ENCODE results near the gene KIDINS220.
"Not testable (repeated sequence)": the region's sequence is repeated elsewhere in the genome, so short reads cannot be mapped to it uniquely, and the experiment has no call there.

The KIDINS220 gene

GRCh38 chr2:8740136-8740535 is 97.3 kb downstream of the KIDINS220 start:
- DNase-seq, result no peak

- DNase-seq, result no peak
Measured at GRCh38 chr2:8737571-8738175, 99.7 kb downstream of the KIDINS220 start.

- DNase-seq, result no peak
Measured at GRCh38 chr2:8732601-8733000, 104.8 kb downstream of the KIDINS220 start.

- DNase-seq, result no peak
Measured at GRCh38 chr2:8729939-8730338, 107.5 kb downstream of the KIDINS220 start.

DNA sequence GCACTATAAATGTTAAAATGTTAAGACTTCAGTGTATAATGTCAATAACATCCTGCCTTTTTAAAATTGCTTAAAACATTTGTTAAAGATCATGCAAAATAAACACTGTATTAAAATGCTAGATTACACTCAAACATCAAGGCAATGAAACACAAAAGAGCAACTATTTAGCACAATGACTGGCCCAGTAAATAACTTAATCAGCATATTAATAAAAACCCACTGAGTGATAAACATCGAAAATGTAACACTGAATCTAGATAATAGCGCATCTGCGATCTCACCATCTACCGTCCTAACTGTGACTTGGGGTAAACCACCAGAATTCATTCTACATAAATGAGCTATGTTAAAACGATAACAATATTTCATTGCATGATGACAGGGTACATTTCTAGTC is 108.3 kb downstream of the KIDINS220 start:
- DNase-seq, result not testable (repeated sequence)

DNA sequence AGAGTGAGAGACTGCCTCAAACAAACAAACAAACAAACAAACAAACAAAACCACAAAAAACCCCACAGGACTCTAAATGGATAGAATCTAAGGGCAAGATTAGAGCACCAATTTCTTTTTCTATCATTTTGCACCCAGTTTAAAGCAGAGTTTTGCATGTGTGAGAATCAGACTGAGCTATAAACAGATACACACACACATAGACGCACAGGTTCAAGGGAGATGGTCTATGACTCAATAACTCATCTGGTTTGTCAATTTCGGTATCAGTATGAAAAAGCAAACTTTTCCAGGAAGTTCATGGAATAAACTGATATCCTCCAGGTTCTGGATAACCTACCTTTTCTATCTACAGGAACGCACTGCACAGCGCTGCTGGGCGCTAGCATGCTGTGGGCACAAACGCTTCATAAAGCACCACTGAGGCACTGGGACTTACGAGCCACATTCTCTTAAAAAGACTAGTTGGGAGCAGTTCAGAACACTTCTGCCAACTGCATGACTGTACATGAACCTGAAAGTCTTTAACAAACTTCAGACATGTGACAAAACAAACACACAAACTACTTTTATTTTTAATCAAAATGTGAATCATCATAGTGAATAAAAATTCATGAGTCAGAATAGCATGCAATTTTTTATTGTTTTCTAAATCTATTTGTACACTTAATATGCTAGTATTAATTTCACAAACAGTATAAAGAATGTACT is 109.0 kb downstream of the KIDINS220 start:
- no peak for DNase-seq

DNA sequence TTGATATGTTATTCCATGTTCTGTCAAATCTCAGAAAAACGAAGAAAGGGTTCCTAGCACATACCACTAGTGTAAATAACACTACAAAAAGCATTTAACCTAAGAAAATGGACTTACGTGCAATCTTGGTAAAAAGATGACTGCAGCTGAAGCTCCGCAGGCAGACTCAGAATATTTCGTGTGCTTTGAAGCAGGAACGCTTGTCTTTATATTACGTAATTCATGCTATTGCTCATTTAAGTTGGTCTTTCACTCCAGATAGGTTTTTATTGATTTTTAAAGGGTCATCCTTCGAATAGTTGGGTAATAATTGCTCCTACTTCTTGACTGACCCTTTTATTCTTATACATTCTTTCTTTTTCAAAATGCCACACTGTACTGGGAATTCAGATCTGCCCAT is 111.6 kb downstream of the KIDINS220 start:
- no peak for DNase-seq

DNA sequence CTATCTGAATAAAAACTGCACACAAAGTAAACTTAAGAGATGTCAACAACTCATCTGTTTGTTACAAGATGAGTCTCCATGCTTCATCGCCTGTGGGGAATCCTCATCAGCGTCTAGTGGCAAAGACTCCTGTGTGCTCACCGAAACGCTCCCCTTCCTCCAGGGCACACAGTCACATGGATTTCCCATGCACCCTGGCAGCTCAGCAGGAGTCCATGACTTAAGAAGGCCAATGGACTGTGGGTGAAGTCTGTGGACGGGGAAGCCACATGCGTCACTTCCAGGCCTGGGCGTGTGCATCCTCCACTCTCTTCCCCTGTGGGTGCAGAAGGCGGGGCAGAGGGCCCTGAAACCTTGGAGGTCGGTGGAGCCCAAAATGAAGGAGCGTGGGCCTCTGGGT is 114.4 kb downstream of the KIDINS220 start:
- DNase-seq, result no peak

DNA sequence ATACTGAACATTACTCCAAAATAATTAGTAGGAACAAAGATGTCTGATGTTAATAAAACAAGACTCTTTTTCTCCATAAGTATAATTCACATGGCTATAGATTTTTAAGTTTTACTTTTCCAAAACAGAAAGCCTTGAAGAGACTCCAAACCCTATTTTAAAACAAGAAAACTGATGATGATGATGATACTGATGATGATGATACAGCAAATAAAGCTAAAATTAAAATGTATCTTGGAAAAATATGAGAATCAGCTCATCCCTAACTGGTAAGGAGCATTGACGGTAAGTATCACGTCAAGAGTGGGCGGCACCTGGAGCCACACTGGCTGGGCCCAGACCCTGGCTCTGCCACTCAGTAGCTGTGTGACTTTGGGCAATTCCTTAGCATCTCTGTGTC is 116.0 kb downstream of the KIDINS220 start:
- no peak for DNase-seq

- DNase-seq, result no peak
Measured at GRCh38 chr2:8720741-8721140, 116.7 kb downstream of the KIDINS220 start.

- DNase-seq, result no peak
Measured at GRCh38 chr2:8719528-8719927, 117.9 kb downstream of the KIDINS220 start.

GRCh38 chr2:8714971-8715370 is 122.4 kb downstream of the KIDINS220 start:
- DNase-seq, result no peak

GRCh38 chr2:8714283-8714682 is 123.1 kb downstream of the KIDINS220 start:
- DNase-seq, result no peak

DNA sequence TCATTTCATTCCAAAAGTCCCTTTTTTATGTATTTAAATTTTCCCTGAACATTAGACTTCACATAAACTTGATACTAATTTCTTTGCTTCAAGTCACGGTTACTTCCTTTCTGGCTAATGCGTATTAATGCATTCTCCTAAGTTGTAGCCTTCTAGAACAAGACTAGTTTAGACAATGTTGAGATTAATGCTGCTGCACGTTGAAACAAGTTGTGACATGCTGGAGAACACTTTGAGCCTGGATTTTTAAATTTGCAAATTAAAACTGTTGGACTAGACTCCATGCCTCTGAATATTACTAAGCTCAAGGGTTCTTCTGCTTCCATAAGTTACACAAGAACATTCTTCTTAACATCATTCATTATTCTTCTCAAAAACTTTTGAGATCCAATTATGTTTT is 126.5 kb downstream of the KIDINS220 start:
- no peak for DNase-seq

DNA sequence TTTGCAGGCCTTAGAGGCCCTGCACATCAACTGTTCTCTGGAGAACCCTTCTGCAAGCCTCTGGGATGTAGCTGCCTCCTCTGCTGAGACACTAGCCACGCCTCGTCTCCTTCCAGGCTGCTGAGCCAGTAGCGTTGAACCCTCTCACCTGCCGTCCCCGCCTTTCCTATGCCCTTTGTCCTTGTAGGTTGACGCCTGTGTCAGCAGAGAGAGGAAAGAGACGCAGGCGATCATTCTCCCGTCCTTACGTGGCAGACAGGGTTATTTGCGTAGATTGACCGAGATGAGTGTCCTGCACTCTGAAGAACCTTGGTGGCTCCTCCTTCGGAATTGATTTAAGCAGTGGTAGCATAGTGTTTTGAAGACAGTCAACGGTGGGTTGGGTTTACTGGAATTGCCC is 127.8 kb downstream of the KIDINS220 start:
- DNase-seq, result no peak

DNA sequence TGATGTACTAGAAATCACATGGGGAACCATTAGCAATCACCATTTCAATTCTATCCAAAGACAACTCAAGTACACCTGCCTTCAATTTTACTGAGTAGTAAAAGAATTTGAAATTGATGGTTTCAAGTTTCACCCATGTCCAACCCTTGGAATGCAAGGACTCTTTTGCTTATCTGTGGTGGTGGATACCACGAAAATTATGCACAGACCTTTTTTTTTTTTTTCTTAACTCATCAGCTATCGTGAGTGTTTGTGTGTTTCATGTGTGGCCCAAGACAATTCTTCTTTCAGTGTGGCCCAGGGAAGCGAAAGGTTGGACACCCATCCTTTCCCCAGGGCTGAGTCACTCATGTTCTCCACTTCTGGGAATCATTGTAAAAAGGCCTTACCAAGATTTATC is 132.5 kb downstream of the KIDINS220 start:
- no peak for DNase-seq

GRCh38 chr2:8701681-8702379 is 135.6 kb downstream of the KIDINS220 start:
- no peak for DNase-seq

DNA sequence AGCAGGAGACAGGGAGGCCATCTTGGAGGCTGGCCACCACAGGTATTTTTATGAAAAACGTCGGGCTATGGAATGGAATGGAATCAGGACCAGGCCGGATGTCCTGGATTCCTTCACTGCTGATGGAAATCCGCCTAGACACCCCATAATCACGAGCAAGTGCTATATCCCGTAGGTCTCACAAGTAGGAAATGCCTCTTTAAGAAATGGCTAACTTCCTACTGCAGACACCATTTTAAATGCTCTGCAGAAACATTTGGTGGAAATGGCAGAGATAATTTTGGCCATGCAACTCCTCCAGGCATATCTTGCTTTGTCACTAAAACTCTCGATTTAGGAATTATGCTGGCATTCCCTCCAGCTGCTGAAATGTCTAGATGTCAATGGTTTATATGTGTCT is 137.6 kb downstream of the KIDINS220 start:
- DNase-seq, result no peak

- no peak for DNase-seq
Measured at GRCh38 chr2:8697190-8697589, 140.2 kb downstream of the KIDINS220 start.

DNA sequence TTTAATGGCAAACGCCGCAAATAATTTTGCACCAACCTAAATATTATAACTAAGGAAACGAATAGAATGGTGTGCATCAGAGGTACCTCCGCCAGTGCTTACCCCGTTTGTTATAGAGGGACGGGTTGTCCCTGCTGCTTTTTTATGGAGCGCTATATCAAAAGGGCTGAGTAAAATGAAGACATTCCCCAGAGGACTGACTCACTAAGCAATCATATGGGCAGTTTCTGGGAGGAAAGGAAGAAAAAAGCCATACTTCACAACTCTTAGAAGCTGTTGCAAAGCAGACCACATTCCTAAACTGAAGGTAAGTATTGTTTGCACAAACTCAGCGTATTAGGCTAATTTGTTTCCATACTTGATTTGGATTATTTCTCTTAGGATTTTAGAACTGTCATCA is 142.7 kb downstream of the KIDINS220 start:
- no peak for DNase-seq

DNA sequence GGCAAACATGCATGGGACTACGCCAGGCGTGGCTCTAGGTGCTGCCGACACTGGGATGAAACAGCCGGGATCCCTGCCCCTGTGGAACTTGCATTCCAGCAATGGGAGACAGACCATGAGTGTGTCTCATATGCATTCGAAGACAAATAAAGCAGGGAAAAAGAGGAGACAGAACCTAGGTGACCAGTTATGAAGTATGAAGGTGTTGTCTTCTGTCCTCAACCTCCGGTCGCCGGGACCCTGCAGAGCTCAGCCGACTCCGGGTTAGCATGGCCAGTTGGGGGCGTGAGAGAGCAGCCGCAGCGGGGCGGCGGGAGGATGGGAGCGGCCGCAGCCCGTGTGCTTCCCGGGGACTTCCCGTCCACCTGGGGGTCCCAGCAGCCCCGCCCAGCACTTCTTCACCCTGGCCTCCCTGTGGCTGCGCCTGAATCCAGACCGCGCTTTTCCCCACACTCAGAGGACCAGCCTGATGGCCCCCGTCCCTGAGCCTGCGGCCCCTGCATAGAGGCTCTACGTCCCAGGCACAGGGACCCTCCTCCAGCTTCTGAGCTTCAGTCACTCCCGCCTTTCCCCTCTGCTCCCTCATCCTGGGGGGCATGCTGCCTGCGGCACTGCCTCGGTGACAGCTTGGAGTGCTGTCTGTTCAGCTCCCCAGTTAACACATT is 144.1 kb downstream of the KIDINS220 start:
- DNase-seq, result no peak

DNA sequence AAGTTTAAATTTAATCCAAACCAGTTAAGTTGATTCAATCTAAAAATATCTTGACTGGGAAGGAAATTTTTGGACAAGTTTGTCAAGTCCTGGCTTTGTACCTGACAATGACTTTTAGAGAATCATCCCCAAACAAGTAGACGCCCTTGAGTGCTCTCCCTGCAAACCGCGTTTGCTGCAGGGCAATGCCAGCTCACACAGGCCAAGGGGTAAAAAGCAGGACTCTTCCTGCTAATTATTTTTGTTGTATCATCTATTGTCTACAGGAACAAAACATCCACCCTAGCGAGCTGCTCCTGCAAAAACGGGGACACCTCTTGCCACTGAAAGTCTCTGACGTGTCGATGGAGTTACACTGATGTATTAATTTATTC is 144.6 kb downstream of the KIDINS220 start:
- no peak for DNase-seq

GRCh38 chr2:8691859-8692437 is 145.5 kb downstream of the KIDINS220 start:
- DNase-seq, result no peak

All from NCI-H1092 treated with DMSO at 0.1 percent for 48 hours (cell line).